ENCODE results near the gene SLC24A3. TPM values are rescaled to one million over a fixed set of nuclear protein-coding genes. Genes with fewer than 3 reads are reported as not detected.

SLC24A3 gene
- total RNA-seq, 3 donors from 2014 or later = 4.9 to 12.3 (median 5.9) TPM

- H3K36me3 ChIP-seq = no peaks in the 10 kb centered on the region
- H3K27ac ChIP-seq = no peak overlapping the region
- TF ChIP-seq POLR2AphosphoS5 (IDR thresholded peaks at IDR 0.05) = no peak
- TF ChIP-seq POLR2A (IDR thresholded peaks at IDR 0.05) = no peak
- no peak for TF ChIP-seq CTCF (IDR thresholded peaks at IDR 0.05)
- peaks cover 0 to 3% of the 10 kb centered on the region in 2 donors for H3K9me3 ChIP-seq
- intact Hi-C loops (cut with DNase I; ENCODE audit: low total_unique reads) = no loop called here
- H3K27me3 ChIP-seq = no peaks in the 10 kb centered on the region
- H3K4me3 ChIP-seq = no peak overlapping the region
- DNase-seq (ENCODE audit: low spot score in 2 of 2) = no peak
- H3K4me1 ChIP-seq = no peaks in the 10 kb centered on the region
Measured at GRCh38 chr20:19713822-19714578, 501.6 kb downstream of the SLC24A3 start.

GRCh38 chr20:19714579-19714840 lies 502.1 kb downstream of the SLC24A3 start:
- Histone ChIP-seq H3K4me3 (no peak overlapping the region), H3K36me3 (no peaks in the 10 kb centered on the region), H3K9me3 (peaks cover 0 to 3% of the 10 kb centered on the region in 2 donors), H3K27ac (no peak overlapping the region), H3K4me1 (no peaks in the 10 kb centered on the region), H3K27me3 (no peaks in the 10 kb centered on the region)
- DNase-seq (ENCODE audit: low spot score in 2 of 2) = no peak
- TF ChIP-seq POLR2AphosphoS5 (IDR thresholded peaks at IDR 0.05) = no peak
- TF ChIP-seq POLR2A (IDR thresholded peaks at IDR 0.05) = no peak
- TF ChIP-seq CTCF (IDR thresholded peaks at IDR 0.05) = no peak
- intact Hi-C loops (cut with DNase I; ENCODE audit: low total_unique reads) = no loop called here

- Histone ChIP-seq H3K9me3 (peaks cover 0 to 3% of the 10 kb centered on the region in 2 donors), H3K4me3 (no peak overlapping the region), H3K36me3 (no peaks in the 10 kb centered on the region), H3K27ac (no peak overlapping the region), H3K27me3 (no peaks in the 10 kb centered on the region), H3K4me1 (no peaks in the 10 kb centered on the region)
- TF ChIP-seq POLR2A (IDR thresholded peaks at IDR 0.05) = no peak
- TF ChIP-seq POLR2AphosphoS5 (IDR thresholded peaks at IDR 0.05) = no peak
- TF ChIP-seq CTCF (IDR thresholded peaks at IDR 0.05) = no peak
- DNase-seq (ENCODE audit: low spot score in 2 of 2) = no peak
- intact Hi-C loops (cut with DNase I; ENCODE audit: low total_unique reads) = no loop called here
Measured at GRCh38 chr20:19715986-19716385, 503.5 kb downstream of the SLC24A3 start.

- TF ChIP-seq POLR2AphosphoS5 (IDR thresholded peaks at IDR 0.05) (no peak), POLR2A (IDR thresholded peaks at IDR 0.05) (no peak), CTCF (IDR thresholded peaks at IDR 0.05) (no peak)
- Histone ChIP-seq H3K9me3 (peaks cover 0 to 3% of the 10 kb centered on the region in 2 donors), H3K4me1 (no peaks in the 10 kb centered on the region), H3K27me3 (no peaks in the 10 kb centered on the region), H3K27ac (no peak overlapping the region), H3K4me3 (no peak overlapping the region), H3K36me3 (no peaks in the 10 kb centered on the region)
- no peak for DNase-seq (ENCODE audit: low spot score in 2 of 2)
- intact Hi-C loops (cut with DNase I; ENCODE audit: low total_unique reads) = no loop called here
Measured at GRCh38 chr20:19718880-19719279, 506.4 kb downstream of the SLC24A3 start.

GRCh38 chr20:19720991-19721390 lies 508.5 kb downstream of the SLC24A3 start:
- Histone ChIP-seq H3K36me3 (no peaks in the 10 kb centered on the region), H3K4me1 (no peaks in the 10 kb centered on the region), H3K27me3 (no peaks in the 10 kb centered on the region), H3K9me3 (peaks cover 0 to 3% of the 10 kb centered on the region in 2 donors), H3K27ac (no peak overlapping the region), H3K4me3 (no peak overlapping the region)
- intact Hi-C loops (cut with DNase I; ENCODE audit: low total_unique reads) = no loop called here
- no peak for TF ChIP-seq CTCF (IDR thresholded peaks at IDR 0.05)
- TF ChIP-seq POLR2AphosphoS5 (IDR thresholded peaks at IDR 0.05) = no peak
- no peak for TF ChIP-seq POLR2A (IDR thresholded peaks at IDR 0.05)
- DNase-seq (ENCODE audit: low spot score in 2 of 2) = no peak

Measured in breast epithelium (tissue), 4 donors.